Hippocampal formation (tissue), 2 donors: Measurements from ENCODE around the gene UBE2QL1.

Experiments
- DNase-seq, 2 donors: peaks; one replicate each; lab custom pipeline; 2025; lab: John Stamatoyannopoulos, UW

The UBE2QL1 gene

GRCh38 chr5:6430418-6431028 is 18.1 kb upstream of the UBE2QL1 start:
- DNase-seq, result no peak

- no peak for DNase-seq
Measured at GRCh38 chr5:6431214-6432195, 17.2 kb upstream of the UBE2QL1 start.

GRCh38 chr5:6432206-6432605 is 16.5 kb upstream of the UBE2QL1 start:
- DNase-seq, result no peak

- no peak for DNase-seq
Measured at GRCh38 chr5:6434731-6435130, 13.9 kb upstream of the UBE2QL1 start.

GRCh38 chr5:6435356-6435755 is 13.3 kb upstream of the UBE2QL1 start:
- DNase-seq, result no peak

GRCh38 chr5:6436715-6437331 is 11.8 kb upstream of the UBE2QL1 start:
- DNase-seq, result no peak

GRCh38 chr5:6439588-6440550 is 8.8 kb upstream of the UBE2QL1 start:
- DNase-seq, result no peak

- DNase-seq, result no peak
Measured at GRCh38 chr5:6442333-6442732, 6.3 kb upstream of the UBE2QL1 start.

- DNase-seq, result no peak
Measured at GRCh38 chr5:6443326-6443725, 5.3 kb upstream of the UBE2QL1 start.

- no peak for DNase-seq
Measured at GRCh38 chr5:6446042-6446441, 2.6 kb upstream of the UBE2QL1 start.

GRCh38 chr5:6446626-6447309 is 1.9 kb upstream of the UBE2QL1 start:
- no peak for DNase-seq

GRCh38 chr5:6447384-6448140 is 1.1 kb upstream of the UBE2QL1 start:
- no peak for DNase-seq

- DNase-seq, result no peak
Measured at GRCh38 chr5:6448141-6448491, 543 bp upstream of the UBE2QL1 start.

- DNase-seq, result no peak
Measured at GRCh38 chr5:6449465-6450158, 953 bp downstream of the UBE2QL1 start.

- DNase-seq, result no peak
Measured at GRCh38 chr5:6450319-6450833, 1.7 kb downstream of the UBE2QL1 start.

- DNase-seq, result no peak
Measured at GRCh38 chr5:6452622-6453504, 4.2 kb downstream of the UBE2QL1 start.

GRCh38 chr5:6453937-6454560 is 5.4 kb downstream of the UBE2QL1 start:
- no peak for DNase-seq

- DNase-seq, result no peak
Measured at GRCh38 chr5:6454628-6455053, 6.0 kb downstream of the UBE2QL1 start.
